Vagina (tissue), 2 donors: ENCODE measurements around the gene CTSH.

Source experiments
- POLR2A ChIP-seq, 2 donors: fragments of 450-650 bp; IDR thresholded peaks; one replicate each; pipeline ENCODE4 v1.6.1; 2017; ENCODE audit warnings: antibody characterized with exemption in 2 of 2, mild to moderate bottlenecking in 2 of 2, moderate library complexity in 2 of 2
- POLR2AphosphoS5 ChIP-seq, 2 donors: sonication (generic); formaldehyde crosslinking; IDR thresholded peaks; one replicate each; pipeline ENCODE4 v1.9.0; 2017; ENCODE audit warnings: antibody characterized with exemption in 2 of 2, mild to moderate bottlenecking in 2 of 2, low read depth in 1 of 2; ENCODE audit not compliant: insufficient read depth in 1 of 2
- TF ChIP-seq, protein P1 (sequence below), 3 experiments: fragments of 450-650 bp in 2 of 3; fragments of 200-600 bp in 1 of 3; sonication (generic) in 1 of 3; IDR thresholded peaks; one replicate each; pipeline ENCODE4 v1.5.1; 2017 to 2019; ENCODE audit warnings: antibody characterized with exemption in 3 of 3, mild to moderate bottlenecking in 2 of 3, moderate library complexity in 2 of 3

DNA sequence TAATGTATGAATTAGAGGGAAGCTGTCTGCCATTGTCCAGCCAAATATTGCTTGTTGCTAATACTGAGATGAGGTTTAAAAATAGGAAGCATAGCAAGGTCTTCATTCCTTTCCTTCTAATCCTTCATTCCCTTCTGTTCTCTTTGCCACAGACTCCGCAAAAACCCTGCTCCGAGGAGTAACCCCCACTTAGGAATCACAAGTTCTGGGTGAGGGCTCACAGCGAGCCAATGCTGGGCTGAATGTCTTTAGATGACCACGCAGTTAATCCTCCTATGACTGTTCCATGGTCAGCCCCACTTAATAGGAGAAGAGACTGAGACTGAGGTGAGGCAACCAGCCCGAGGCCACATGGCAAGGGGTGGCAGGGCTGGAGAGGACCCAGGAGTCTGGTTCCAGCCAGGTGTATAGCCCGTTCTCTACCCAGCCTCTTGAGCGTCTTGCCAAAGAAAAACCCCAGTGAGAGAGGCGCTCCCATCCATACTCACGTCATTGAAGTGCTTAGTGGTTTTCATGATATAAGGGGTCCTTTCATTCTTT is 44.9 kb upstream of the CTSH start:
- TF ChIP-seq POLR2A (IDR thresholded peaks at IDR 0.05) = no peak
- TF ChIP-seq, protein P1, sequence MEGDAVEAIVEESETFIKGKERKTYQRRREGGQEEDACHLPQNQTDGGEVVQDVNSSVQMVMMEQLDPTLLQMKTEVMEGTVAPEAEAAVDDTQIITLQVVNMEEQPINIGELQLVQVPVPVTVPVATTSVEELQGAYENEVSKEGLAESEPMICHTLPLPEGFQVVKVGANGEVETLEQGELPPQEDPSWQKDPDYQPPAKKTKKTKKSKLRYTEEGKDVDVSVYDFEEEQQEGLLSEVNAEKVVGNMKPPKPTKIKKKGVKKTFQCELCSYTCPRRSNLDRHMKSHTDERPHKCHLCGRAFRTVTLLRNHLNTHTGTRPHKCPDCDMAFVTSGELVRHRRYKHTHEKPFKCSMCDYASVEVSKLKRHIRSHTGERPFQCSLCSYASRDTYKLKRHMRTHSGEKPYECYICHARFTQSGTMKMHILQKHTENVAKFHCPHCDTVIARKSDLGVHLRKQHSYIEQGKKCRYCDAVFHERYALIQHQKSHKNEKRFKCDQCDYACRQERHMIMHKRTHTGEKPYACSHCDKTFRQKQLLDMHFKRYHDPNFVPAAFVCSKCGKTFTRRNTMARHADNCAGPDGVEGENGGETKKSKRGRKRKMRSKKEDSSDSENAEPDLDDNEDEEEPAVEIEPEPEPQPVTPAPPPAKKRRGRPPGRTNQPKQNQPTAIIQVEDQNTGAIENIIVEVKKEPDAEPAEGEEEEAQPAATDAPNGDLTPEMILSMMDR (IDR thresholded peaks at IDR 0.05) = no peak
- no peak for TF ChIP-seq POLR2AphosphoS5 (IDR thresholded peaks at IDR 0.05; ENCODE audit: insufficient read depth in 1 of 2, low read depth in 1 of 2)
